A549 (cell line): ENCODE data around the gene KIAA0040.

ENCODE experiments used
- BHLHE40 ChIP-seq: IDR thresholded peaks from 2 replicates; pipeline ENCODE4 v1.6.1; 2012; ENCODE audit warnings: low read depth, low read length, inconsistent platforms
- POLR2A ChIP-seq: IDR thresholded peaks from 2 replicates; pipeline ENCODE4 v1.6.1; 2012; ENCODE audit warnings: mild to moderate bottlenecking, low read length
- TF ChIP-seq, protein P1 (sequence below): fragments of 450-650 bp; IDR thresholded peaks from 2 replicates; pipeline ENCODE4 v1.6.1; 2014; ENCODE audit warnings: antibody characterized with exemption
- TF ChIP-seq, protein P2 (sequence below): fragments of >200 bp; sonication (Bioruptor Twin); formaldehyde crosslinking; IDR thresholded peaks from 3 replicates; pipeline ENCODE4 v1.5.1; 2016

DNA sequence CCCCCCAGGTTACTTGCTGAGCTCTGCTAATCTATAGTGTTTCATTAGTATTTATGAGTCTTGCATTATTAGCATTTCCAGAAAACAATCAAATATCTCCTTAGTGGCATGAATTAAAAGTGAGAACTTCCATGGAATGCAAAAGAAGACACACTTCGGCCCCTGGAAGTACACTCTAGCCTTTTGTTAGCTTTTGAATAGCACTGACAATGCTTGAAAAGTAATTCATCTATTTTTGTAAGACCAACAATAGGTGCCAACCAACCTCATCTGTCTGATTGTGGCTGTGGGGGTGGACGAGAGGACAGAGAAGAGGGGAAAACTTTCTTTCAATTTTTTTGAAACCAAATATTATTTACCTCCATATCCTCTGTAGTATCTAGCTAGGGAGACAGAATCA, 27.8 kb downstream of the KIAA0040 start:
- TF ChIP-seq POLR2A = no peak
- TF ChIP-seq, protein P1, sequence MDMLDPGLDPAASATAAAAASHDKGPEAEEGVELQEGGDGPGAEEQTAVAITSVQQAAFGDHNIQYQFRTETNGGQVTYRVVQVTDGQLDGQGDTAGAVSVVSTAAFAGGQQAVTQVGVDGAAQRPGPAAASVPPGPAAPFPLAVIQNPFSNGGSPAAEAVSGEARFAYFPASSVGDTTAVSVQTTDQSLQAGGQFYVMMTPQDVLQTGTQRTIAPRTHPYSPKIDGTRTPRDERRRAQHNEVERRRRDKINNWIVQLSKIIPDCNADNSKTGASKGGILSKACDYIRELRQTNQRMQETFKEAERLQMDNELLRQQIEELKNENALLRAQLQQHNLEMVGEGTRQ = no peak
- TF ChIP-seq, protein P2, sequence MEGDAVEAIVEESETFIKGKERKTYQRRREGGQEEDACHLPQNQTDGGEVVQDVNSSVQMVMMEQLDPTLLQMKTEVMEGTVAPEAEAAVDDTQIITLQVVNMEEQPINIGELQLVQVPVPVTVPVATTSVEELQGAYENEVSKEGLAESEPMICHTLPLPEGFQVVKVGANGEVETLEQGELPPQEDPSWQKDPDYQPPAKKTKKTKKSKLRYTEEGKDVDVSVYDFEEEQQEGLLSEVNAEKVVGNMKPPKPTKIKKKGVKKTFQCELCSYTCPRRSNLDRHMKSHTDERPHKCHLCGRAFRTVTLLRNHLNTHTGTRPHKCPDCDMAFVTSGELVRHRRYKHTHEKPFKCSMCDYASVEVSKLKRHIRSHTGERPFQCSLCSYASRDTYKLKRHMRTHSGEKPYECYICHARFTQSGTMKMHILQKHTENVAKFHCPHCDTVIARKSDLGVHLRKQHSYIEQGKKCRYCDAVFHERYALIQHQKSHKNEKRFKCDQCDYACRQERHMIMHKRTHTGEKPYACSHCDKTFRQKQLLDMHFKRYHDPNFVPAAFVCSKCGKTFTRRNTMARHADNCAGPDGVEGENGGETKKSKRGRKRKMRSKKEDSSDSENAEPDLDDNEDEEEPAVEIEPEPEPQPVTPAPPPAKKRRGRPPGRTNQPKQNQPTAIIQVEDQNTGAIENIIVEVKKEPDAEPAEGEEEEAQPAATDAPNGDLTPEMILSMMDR = no peak
- no peak for TF ChIP-seq BHLHE40
